Measurements from ENCODE around the gene KRT4. TPM values are rescaled to one million over a fixed set of nuclear protein-coding genes. Genes with fewer than 3 reads are reported as not detected.

Gene KRT4
- total and polyA plus RNA-seq, 2 donors (not counting 3 experiments of a cell fraction or from before 2014, with no cell fraction given), result not detected

DNA sequence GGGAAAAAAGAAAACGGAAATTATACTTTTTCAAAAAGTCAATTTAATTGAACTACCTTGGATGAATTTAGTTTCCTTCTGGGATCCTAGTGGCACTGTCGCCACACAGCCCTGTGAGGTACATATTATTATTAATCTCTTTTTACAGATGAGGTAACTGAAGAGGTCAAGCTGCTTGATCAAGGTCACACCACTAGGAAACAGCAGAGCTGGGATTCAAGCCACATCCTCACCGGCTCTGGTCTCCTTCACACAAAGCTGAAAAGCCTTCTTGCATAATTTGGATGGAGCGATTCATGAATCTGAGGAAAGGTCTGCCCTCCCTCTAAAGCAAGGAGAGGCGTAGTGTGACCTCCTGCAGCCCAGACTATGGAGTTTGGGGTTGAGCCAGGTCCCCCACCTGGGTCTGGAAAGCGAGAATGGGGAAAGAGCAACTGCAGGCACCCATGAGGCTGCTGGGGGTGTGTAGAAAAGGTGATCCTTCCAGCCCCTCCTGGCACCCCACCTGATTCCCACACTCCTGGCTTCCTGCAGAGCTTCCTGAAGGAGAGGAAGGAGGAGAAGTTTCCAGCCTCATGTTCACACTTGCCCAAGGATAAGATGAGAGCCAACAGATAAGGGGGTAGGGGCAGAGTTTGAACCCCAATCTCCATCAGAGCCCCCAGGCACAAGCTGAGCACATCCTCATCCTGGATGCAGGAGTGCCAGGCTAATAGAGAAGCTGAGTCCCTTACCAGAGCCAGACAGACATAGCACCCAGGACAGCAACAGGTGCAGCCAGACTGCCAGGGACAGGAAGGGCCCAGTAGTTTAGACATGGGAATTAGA is 24.1 kb upstream of the KRT4 start:
- Histone ChIP-seq H3K9me3 (replicated peaks; ENCODE audit: control insufficient read depth, insufficient read depth, low read length) (no peaks in the 10 kb centered on the region), H4K20me1 (replicated peaks; ENCODE audit: control insufficient read depth, extremely low read depth, insufficient read depth, low read length) (no peaks in the 10 kb centered on the region), H3K36me3 (ENCODE audit: control insufficient read depth in 2 of 2, extremely low read depth in 1 of 2, insufficient read depth in 2 of 2, low read length in 2 of 2) (no peaks in the 10 kb centered on the region), H3K9ac (replicated peaks; ENCODE audit: extremely low read depth, insufficient read depth, low read length) (no peak overlapping the region), H3K4me1 (ENCODE audit: control insufficient read depth, extremely low read depth, insufficient read depth, low read length) (peaks cover 4% of the 10 kb centered on the region), H2AFZ (ENCODE audit: low read depth, low read length) (no peak overlapping the region), H3K79me2 (ENCODE audit: control insufficient read depth, insufficient read depth, low read length) (no peaks in the 10 kb centered on the region), H3K27ac (ENCODE audit: insufficient read depth, low read depth, low read length) (no peak overlapping the region), H3K27me3 (ENCODE audit: control insufficient read depth in 2 of 2, insufficient read depth in 2 of 2, low read length in 2 of 2) (no peaks in the 10 kb centered on the region), H3K4me2 (ENCODE audit: insufficient read depth, low read length) (no peak overlapping the region), H3K9me1 (replicated peaks; ENCODE audit: control insufficient read depth, extremely low read depth, insufficient read depth, low read length) (no peaks in the 10 kb centered on the region), H3K4me3 (replicated peaks in 1 of 3; ENCODE audit: insufficient read depth in 1 of 3, low read depth in 1 of 3, low read length in 3 of 3) (no peak overlapping the region)
- no TSS peak for BruUV-seq (replicated peaks)
- no peak for TF ChIP-seq JUN (IDR thresholded peaks at IDR 0.05; ENCODE audit: borderline replicate concordance, insufficient read depth, insufficient read length, low read depth)
- TF ChIP-seq EZH2 (IDR thresholded peaks at IDR 0.05; ENCODE audit: borderline replicate concordance, low read depth, low read length, severe bottlenecking), result no peak
- no peak for TF ChIP-seq POLR2AphosphoS5 (IDR thresholded peaks at IDR 0.05; ENCODE audit: insufficient read depth, low read depth, low read length)
- no peak for TF ChIP-seq POLR2A (IDR thresholded peaks at IDR 0.05; ENCODE audit: low read depth, low read length)
- no peak for TF ChIP-seq GATA2 (IDR thresholded peaks at IDR 0.05; ENCODE audit: insufficient read depth, insufficient read length, low read depth, low read length)
- TF ChIP-seq MYC (IDR thresholded peaks at IDR 0.05; ENCODE audit: low read depth, low read length), result no peak
- TF ChIP-seq, protein P1, sequence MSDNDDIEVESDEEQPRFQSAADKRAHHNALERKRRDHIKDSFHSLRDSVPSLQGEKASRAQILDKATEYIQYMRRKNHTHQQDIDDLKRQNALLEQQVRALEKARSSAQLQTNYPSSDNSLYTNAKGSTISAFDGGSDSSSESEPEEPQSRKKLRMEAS (IDR thresholded peaks at IDR 0.05; ENCODE audit: insufficient read depth, insufficient read length), result no peak
- TF ChIP-seq, protein P2, sequence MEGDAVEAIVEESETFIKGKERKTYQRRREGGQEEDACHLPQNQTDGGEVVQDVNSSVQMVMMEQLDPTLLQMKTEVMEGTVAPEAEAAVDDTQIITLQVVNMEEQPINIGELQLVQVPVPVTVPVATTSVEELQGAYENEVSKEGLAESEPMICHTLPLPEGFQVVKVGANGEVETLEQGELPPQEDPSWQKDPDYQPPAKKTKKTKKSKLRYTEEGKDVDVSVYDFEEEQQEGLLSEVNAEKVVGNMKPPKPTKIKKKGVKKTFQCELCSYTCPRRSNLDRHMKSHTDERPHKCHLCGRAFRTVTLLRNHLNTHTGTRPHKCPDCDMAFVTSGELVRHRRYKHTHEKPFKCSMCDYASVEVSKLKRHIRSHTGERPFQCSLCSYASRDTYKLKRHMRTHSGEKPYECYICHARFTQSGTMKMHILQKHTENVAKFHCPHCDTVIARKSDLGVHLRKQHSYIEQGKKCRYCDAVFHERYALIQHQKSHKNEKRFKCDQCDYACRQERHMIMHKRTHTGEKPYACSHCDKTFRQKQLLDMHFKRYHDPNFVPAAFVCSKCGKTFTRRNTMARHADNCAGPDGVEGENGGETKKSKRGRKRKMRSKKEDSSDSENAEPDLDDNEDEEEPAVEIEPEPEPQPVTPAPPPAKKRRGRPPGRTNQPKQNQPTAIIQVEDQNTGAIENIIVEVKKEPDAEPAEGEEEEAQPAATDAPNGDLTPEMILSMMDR (IDR thresholded peaks at IDR 0.05; ENCODE audit: extremely low read depth in 1 of 2, insufficient read depth in 1 of 2, low read depth in 1 of 2, low read length in 2 of 2), result no peak
- no peak for TF ChIP-seq FOS (IDR thresholded peaks at IDR 0.05; ENCODE audit: borderline replicate concordance, insufficient read depth, low read length)
- dilution Hi-C loops (cut with MboI; ENCODE audit: extremely low pct_ligation_motif_present, low sequenced_read_pairs) (no loop called here), intact Hi-C loops (cut with micrococcal nuclease) (no loop called here)
- ChIA-PET POLR2A (no interaction called here), CTCF (interaction anchor here (2.3 kb wide), 1 partner anchor 28 kb away, joined by 10 read pairs; no protein-coding TSS in a partner anchor)
- FAIRE-seq, result peak; percentile 4
- no peak for DNase-seq (ENCODE audit: low read depth, low spot score)
